T-helper 9 cell (primary cell): Measurements from ENCODE around the gene HOXB3.

ENCODE experiments used
- DNase-seq: peaks from one replicate; pipeline ENCODE4 v3.0.0-alpha.2; 2020

The HOXB3 gene

DNA sequence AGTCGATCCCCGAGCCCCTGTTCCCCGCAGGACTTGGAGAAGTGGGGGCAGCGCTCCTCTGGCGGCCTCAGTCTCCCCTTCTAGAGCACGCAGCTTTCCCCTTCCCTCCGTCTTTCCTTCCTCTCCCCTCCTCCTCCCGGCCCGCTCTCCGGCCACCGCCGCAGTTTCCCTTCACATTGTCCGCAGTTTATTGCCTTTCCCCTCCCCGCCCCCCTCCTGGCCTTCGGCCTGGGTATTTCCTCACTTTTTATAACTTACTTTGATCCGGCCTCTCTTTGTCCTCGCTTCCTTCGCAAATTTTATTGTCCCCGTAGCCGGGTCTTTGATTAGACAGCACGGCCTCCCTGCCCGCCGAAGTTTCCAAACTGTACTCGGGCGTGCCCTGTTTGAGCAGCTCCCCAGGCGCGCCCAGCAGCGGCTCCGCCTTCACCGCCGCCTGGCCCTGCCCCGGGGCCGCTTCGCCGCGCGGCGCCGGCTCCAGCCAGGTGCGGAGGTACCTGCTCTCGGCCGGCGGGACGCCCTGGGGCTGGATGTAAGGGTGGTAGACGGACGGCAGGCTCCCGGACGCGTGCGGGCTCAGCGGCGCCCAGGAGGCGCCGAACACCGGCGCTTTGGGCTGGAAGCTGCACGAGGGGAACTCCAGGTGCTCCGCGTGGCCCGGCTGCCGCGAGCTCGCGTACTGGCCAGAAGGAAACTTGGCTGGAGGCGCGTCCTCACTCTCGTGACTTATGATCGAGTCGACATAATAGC, 35.6 kb upstream of the HOXB3 start:
- DNase-seq = peak; percentile 32

DNA sequence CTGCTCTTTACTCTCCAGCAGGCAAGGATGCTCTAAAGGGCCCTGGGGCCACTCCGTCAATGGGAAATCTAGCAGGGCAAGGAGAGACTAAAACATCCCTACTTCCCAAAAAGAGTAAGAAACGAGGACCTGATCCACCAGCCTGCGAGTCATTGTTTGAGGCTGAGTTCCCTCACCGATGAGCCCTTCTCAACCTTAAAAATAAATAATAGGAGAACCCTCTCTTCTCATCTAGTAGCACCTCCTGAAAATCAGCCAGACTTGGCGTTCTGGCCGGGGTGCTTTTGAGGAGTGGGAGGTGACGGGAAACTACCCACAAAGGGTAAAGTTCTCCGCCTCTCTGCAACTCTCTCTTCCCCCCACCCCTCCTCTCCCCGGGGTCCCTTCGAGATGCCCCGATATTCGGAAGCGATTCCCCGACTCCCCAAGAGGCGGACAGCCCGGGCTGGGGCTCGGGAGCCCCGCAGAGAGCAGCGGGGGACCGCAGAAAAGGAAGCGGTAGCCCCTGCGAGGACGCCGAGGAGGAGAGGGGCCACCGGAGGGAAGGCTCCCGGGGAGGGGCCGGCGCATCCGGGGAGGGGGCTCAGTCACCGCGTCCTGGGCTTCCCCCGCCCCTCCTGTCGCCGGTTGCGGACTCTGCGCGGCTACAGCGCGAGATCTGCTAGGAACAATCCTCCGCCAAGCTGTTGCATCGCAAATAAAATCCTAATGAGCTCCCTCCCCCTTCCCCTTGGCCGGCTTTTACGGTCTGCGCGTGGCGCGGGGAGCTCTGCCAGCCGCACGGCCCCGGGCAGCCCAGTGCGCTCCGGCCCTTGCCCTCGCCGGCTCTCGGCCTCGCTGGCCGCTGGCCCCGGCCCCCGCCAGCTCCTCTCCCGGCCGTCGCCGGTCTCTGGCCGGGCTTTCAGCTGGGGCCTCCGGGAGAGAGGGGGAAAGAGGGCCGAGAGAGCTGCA, 34.8 kb upstream of the HOXB3 start:
- peak; percentile 25 for DNase-seq

DNA sequence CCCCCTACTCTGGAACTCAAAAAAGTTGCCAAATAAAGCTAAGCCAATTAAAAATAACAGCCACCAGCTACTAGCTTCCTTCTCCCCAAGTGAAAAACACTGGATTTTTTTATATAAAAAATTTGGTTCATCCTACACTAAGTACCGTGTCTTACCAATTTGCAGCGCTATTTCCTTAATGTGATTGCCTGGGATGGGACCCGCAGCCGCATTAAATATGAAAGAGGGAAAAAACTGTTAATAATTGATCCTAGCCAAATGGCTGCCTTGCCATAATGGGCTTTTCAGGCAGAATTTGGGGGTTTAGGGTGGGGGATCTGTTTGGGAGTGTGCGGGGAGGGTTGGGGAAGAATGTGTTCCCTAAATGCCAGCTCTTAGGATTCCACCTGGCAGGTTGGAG, 34.1 kb upstream of the HOXB3 start:
- DNase-seq = no peak

DNA sequence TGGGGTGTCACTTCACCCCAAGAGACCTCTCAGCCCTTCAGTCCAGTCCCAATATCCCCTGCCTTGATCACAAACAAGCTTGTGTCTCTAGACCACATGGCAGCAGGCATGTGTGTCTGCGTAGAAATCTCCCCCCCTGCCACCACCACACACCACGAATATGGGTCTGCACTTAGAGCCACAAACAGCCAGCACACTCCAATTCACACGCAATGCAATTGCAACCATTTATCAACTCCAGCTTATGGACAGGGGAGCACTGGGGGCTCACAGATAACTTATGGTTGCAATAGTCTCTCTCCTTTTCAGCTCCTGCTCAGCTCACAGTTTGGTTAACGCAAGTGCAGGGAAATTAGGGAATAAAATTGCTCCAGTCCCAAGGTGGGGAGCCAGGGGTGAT, 33.5 kb upstream of the HOXB3 start:
- no peak for DNase-seq

DNA sequence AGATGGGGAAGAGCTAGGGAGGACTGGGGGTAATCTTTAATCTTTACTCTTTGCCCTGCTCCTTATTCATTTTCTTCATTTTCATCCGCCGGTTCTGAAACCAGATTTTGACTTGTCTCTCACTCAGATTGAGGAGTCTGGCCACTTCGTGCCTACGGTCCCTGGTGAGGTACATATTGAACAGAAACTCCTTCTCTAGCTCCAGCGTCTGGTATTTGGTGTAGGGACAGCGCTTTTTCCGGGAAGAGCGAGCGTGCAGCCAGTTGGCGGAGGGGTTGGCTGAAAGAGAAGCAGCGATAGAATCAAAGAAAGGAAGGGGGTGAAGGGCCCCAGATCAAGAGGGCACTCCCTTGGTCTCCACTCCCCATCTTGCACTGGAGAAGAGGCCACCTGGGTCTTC, 32.8 kb upstream of the HOXB3 start:
- no peak for DNase-seq

DNA sequence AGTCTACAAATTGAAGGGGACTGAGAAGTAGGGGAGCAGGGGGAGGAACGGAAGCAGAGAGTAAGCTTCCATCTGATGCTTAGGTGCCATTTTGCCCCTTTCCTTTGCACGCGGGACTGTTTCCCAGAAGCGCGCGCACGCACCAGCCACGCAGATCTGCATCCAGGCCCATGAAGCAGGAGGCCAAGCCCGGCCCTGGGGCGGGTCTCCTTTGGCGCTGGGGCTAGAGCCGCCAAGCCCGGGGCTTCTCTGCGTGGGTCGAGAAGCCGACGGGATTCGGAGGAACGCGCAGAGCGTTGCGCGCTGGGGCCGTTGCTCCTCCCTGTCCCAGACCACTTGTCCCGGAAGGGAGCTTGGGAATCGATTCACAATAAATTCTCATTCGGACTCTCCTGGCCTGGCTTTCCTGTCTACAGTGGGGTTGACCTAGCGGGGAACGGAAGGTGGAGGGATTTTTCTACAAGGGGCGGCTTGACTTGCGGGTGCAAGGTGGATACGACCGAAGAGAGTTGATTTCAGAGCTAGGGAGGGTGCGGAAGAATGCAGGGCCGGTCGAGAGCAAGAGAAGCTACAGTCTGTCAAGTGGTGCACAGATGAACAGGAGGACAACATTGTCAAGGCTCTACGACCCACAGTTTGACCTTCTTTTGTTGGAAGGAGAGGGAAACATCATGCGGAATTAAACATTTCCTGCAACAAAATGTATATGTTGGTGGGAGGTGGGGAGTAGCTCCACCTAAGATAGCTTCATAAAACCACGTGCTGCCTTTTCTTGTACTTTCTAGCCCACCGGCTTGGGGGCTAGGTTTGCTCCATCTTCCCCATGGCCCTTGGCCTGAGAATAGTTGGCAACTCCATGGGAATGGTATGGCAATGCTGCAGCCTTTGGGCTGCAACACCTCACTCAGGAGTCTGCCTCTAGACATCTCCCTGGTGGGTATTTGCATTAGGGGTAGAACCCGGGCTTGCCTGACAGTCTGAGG, 31.7 kb upstream of the HOXB3 start:
- DNase-seq = no peak

DNA sequence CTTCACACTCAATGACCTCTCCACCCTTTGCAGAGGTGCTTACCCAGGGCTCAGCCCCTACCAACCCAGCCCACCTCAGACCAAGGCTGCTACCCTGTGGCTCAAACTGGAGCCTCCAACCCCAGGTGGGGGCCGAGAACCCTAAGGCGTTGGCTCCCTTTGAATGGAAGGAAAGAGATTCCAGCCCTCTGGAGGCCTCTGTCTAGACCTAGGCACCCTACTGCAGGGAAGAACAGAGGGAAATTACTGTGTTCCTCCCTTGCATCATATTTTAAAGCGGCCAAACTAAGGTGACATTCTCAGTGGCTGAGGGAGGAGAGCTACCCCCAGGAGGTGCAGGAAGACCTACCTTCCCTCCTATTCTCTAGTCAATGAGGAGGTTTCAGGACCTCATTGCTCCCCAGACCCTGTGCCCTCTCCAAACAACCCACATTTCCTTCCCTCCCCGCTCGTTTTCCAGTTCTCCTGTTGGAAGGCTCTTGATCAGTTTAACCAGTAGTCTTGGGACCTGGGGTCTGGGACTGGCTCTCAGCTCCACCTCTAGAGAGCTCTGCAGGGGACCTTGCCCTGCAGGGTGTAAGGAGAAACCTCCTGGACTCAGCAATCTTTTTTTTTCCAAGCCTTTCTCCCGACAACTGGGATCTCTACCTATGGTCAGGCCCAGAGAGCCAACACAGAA, 30.6 kb upstream of the HOXB3 start:
- no peak for DNase-seq

DNA sequence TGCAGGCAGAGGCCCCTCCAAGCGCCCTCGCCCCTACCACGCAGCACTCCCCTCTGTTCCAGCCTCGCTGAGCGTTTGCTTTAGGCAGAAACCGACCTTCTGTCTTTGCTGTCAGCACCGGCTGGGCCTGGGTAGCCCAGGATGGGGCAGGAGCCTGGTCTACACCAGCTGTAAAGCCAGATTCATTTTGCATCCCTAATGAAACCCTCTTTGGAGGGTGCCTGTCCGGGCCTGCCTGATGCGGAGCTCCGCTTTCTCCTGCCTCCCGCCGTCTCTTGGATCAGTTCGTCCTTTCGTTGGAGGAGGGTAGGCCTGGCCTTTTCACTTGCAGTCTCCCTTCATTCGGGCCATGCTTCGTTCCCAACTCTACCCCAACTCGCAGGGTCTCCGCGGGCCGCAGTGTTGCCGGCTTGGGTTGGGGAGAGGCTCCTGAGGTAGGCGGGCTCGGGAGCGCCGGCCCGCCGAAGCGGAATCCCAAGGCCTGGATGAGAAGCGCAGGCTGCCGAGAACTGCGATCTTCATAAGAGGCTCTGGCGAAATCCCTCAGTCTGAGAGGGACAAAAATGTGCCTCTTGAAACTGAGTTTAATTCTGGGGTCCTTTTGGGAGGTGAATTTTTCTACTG, 29.9 kb upstream of the HOXB3 start:
- DNase-seq = no peak

DNA sequence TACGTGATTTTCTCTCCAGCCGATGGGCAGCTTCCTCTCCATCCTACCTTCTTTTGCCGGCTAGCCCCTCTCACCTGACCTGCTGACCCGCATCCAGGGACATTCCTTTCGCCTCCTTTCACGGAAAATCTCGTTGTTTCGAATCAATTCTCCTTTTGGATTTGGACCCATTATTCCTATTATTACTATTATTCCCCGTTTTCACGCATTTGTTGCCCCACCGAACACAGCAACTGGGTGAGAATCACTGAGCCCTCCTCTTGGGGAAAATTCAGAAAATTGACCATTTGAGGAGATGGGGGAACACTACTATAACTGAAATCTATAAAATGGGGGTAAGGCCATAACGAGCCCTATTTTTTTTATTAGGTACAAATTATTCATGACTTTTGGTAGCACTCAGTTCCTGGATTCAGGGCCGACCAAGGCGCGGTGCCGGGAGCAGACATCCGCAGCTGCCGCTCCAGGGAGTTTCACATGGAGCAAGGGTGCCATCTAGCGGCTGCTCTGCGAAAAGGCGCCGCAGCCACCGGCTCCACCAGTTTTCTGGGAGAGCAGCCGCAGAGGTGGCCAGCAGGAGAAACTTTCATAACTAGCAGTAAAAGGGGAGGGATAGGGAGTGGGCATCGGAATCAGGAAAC, 28.3 kb upstream of the HOXB3 start:
- DNase-seq = peak; percentile 85

DNA sequence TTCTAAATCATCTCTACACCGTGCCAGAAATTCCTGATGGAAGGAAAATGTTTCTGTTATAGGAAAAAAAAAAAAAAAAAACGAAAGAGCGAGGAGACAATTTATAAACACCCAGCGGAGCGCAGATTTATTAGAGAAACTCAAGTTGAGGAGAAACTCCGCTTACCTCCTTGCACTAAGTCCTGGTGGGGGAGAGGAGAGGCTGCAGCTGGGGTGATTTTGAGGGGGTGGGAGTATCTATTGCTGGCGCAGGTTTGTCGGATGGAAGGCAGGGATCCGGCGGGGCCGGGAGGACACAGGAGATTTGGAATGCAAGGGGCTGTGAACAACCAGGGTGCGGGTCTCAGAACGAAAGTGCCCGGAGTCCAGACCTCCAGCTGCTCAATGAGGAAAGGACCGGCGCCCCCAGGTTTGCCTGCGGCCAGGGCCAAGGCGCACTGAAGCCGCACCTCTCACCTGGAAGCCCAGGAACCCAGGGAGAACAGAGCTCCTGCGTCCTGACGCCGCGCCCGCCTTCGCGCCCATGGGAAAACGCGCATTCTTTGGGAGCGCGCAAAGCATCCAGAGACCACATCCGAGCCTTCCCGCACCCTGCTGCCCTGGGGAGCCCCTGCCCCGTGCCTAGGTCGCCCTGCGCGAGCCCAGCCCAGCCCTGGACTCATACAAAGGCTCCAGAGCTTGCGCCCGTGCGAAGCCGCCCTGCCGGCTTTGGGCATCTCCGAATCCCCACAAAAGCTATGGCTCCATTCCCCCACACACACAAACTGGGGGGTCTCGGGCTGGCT, 27.6 kb upstream of the HOXB3 start:
- DNase-seq = no peak

DNA sequence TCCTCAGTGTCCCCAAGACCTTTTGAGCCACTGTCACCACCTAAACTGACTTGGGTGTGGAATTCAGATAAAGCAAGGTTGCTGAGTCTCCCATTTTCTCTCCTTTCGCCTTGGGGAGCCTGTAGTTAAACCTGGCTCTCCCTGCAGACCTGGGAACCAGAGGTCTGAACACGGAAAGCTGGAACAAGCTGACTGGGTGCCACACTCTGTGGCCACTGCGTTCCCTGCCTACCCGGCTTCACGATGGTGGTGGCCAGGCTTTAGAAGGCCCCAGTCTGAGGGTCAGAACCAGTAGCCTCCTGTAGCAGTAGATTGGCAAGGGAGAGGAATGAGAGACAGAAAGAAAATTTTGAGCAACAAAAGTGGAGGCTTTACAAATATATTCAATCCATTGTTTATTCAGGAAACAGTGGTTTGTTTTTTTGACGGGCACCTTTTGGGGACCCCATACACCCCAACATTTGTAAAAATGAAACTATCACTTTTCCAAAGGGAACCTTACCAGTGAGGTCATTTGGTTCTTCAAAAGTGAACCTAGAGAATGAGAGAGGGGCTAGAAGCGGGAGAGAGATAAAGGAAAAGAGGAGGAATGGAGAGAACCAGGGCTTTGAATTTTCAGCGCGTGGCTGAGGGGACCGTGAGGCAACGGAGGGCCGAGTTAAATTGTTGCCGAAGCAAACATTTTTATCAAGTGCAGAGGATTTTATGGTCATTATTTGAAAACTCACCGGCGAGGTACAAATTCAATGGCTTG, 26.9 kb upstream of the HOXB3 start:
- DNase-seq = no peak

DNA sequence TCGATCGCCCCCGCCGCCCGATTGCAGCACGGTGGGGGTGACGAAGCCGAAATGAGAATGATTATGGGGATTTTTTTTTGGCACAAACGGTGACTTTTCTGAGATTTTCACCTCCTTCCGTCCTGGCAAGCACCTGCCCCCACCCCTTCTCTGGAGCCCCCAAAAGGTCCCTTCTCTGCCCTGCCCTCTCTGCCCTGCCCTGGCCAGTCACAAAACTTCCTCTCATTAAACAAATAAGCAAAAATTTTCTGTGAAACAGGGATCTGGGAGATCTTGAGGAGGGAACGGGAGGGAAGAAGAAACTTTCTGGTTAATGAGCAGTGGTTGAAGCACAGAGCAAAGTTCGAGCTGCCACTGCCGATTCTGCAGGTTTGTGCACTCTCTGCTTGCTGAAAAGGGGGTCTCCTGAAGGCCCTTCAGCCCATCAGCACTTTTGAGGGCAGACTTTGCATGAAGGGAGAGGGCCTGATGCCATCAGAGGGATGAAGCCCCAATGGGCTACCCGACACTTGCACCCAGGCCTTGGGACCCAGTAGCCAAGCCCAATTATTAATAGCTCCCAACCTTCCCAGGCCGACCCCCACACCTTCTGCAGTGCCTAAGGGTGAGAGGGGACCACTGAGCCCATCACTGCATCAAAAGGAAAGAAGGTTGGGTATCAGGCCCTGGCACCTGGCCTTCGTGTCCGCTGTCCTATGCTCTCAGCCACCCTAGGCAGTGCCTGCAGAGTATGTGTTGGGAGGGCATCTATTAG, 26.1 kb upstream of the HOXB3 start:
- DNase-seq = no peak

DNA sequence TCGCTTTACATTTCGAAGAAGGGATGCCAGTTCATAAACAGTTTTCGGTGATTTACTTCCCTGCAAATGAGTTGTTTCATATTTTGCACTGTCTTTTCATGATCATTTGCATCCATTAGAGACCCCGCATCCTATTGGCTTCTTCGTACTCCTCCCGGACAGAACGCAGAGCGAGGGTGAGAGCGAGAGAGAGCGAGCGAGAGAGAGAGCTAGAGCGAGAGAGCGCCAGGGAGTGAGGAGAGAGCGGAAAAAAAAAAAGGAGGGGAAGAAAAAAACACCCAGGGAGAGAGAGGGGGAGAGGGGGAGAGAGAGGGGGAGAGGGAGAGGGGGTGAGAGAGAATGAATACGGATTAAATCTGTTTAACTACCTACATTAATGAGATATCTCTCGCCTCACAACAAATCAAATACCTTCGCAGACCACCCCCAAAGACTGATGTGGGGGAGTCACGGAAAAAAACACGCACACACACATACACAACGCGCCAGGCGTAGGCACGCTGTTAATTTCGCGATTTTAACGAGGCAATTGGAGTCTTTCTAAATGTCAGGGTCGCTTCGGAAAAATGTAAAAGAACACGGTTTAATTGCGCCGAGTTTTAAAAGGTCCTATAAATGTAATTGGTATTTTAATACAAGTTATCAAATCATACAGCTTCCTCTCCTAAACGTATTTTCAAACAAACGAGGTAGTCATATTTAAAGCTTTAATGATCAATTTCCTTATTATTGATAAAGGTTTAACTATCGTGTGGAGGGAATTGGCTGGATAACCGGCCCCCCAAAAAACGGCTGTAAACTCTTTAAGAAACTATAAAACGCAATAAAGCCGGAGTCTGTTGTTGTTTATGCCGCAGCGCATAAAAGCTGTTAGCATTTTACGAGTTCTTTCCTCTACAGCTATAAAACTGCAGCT, 25.3 kb upstream of the HOXB3 start, which contains the start of gene HOXB8:
Gene HOXB8 (minus strand): TSS at position 246 of the 916 bp plus-strand sequence. CDS start 588 bp downstream, outside the sequence.
- no peak for DNase-seq

DNA sequence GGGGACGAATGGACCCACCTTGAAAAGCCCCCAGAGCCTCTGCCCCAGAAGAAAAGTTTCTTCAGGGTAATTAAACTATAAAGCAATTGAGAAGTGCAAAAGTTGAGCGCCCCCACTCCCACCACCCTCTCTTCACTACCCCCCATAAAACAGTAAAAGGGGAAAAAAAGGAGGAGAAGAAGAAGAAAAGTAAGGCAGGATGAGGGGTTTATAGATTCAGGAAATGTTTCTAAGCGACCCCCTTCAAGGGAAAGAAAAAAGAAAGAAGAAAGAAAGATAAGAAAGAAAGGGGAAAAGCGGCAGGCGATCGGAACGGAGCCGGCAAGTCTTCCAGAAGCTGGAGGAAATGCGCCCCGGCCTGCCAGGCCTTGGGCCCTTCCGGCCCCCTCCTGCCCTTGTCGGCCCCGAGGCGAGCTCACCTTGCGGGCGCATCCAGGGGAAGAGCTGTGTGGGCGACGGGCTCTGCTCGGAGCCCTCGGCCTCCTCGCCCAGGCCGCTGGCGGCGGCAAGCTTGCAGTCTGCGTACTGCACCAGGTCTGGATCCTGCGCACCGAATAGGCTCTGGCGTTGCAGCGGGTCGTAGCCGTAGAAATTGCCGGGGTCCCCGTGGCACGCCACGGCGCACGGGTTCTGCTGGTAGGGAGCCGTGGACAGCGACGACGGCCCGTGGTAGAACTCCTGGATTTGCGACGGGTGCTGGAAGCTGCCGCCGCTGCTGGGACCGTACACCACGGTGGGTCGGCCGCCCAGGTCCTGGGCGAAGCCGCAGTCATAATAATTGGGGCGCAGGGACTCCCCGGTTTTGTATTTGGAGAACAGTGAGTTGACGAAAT, 24.0 kb upstream of the HOXB3 start:
- no peak for DNase-seq

DNA sequence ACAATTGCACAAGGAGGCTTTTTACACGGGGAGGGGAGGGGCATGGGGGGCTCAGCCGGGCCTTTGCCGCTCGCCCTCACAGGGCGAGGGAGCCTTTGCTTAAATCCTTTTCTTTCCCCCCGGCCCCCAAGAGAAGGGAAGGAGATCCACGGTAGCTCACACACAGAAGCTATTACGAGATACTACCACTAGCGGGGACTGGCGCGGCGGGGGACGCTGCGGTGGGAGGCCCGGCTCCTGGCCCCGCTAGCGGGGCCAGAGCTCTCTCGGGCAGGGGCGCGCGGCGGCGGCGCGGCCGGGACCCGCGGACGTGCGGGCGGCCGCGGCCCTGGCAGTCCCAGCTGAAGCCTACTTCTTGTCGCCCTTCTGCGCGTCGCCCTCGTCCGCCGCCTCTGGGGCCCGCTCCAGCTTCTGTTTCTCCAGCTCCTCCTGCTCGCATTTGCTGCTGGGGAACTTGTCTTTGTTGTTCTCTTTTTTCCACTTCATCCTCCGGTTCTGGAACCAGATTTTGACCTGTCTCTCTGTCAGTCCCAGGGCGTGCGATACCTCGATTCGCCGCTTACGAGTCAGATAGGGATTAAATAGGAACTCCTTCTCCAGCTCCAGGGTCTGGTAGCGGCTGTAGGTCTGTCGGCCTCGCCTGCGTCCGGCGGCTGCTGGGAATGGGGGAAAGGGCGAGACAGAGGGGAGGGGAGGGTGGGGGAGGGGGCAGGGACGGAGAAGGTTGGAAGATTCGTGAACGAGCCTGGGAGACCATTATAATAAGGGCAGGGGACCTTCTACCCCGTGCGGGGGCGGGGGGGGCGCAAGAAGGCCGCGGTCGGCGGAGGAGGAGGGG, 23.0 kb upstream of the HOXB3 start:
- peak; percentile 46 for DNase-seq

DNA sequence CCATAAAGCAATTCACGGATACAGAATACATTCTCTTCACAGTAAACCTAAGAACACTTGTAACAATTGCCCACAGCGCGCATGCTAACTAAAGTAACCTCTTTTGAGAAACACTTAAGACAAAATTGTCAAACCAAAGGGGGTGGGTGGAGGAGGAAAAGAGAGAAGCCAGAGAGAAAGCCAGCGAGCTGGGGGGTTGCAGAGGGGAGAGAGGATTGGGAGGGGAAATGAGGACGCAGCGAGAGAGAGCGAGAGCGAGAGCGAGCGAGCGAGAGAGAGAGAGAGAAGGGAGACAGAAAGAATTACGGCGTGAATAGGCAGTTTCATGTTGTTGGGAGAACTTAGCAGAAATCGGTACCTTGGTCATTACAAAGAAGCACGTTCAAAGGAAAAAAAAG, 22.4 kb upstream of the HOXB3 start:
- DNase-seq = no peak
